ENCODE data around the gene KYAT1.

DNA sequence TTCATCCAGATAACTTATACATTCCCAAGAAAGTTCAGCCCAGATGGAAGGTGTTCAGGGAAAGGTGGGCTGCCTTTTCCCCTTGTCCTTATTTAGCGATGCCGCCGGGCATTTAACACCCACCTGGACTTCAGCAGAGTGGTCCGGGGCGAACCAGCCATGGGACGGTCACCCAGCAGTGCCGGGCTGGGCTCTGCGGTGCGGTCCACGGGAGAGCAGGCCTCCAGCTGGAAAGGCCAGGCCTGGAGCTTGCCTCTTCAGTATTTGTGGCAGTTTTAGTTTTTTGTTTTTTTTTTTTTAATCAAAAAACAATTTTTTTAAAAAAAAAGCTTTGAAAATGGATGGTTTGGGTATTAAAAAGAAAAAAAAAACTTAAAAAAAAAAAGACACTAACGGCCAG lies 35.0 kb upstream of the KYAT1 start:
- TF ChIP-seq NRF1 (IDR thresholded peaks at IDR 0.05; ENCODE audit: low read depth, low read length) (no peak), SIN3A (conservative IDR thresholded peaks at IDR 0.05 in 1 of 2, IDR thresholded peaks at IDR 0.05 in 1 of 2; ENCODE audit: low read depth in 1 of 2, low read length in 2 of 2) (no peak), TAF1 (IDR thresholded peaks at IDR 0.05; ENCODE audit: low read depth, low read length) (no peak), EGR1 (IDR thresholded peaks at IDR 0.05; ENCODE audit: borderline replicate concordance, low read depth, low read length) (no peak)
- TF ChIP-seq, protein P1, sequence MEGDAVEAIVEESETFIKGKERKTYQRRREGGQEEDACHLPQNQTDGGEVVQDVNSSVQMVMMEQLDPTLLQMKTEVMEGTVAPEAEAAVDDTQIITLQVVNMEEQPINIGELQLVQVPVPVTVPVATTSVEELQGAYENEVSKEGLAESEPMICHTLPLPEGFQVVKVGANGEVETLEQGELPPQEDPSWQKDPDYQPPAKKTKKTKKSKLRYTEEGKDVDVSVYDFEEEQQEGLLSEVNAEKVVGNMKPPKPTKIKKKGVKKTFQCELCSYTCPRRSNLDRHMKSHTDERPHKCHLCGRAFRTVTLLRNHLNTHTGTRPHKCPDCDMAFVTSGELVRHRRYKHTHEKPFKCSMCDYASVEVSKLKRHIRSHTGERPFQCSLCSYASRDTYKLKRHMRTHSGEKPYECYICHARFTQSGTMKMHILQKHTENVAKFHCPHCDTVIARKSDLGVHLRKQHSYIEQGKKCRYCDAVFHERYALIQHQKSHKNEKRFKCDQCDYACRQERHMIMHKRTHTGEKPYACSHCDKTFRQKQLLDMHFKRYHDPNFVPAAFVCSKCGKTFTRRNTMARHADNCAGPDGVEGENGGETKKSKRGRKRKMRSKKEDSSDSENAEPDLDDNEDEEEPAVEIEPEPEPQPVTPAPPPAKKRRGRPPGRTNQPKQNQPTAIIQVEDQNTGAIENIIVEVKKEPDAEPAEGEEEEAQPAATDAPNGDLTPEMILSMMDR (IDR thresholded peaks at IDR 0.05; ENCODE audit: control extremely low read depth in 1 of 3, insufficient read depth in 1 of 3, low read depth in 1 of 3, low read length in 3 of 3): no peak
- TF ChIP-seq, protein P2, sequence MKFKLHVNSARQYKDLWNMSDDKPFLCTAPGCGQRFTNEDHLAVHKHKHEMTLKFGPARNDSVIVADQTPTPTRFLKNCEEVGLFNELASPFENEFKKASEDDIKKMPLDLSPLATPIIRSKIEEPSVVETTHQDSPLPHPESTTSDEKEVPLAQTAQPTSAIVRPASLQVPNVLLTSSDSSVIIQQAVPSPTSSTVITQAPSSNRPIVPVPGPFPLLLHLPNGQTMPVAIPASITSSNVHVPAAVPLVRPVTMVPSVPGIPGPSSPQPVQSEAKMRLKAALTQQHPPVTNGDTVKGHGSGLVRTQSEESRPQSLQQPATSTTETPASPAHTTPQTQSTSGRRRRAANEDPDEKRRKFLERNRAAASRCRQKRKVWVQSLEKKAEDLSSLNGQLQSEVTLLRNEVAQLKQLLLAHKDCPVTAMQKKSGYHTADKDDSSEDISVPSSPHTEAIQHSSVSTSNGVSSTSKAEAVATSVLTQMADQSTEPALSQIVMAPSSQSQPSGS (IDR thresholded peaks at IDR 0.05; ENCODE audit: low read length): no peak

All from H1 (cell line).